Activated CD8-positive, alpha-beta T cell treated with anti-CD3 and anti-CD28 coated beads, Interleukin-2, amount 10 ng/mL, durations not matched to agents 7 days and 5 days (primary cell): Measurements from ENCODE around the gene FAM222A. TPM values are rescaled to one million over a fixed set of nuclear protein-coding genes. Genes with fewer than 3 reads are reported as not detected.

Experiments used
- ATAC-seq: fragments of 150-1000 bp; cut with Tn5 transposase; one replicate; pipeline ENCODE4 v1.10.0; 2021; ENCODE audit warnings: moderate library complexity
- CTCF ChIA-PET: fragments of 350-600 bp; sonication (Branson Sonifier 250); formaldehyde crosslinking; loops from one replicate; lab custom pipeline; 2021; ENCODE audit warnings: antibody characterized with exemption; lab: Charles Lee
- POLR2A ChIA-PET: fragments of 350-600 bp; sonication (Branson Sonifier 250); formaldehyde crosslinking; loops from one replicate; lab custom pipeline; 2021; ENCODE audit warnings: antibody characterized with exemption; lab: Charles Lee
- DNase-seq: peaks from one replicate; pipeline ENCODE4 v3.0.0-alpha.2; 2020
- H3K27ac Mint-ChIP-seq: one replicate; pipeline ENCODE4 v1.8.0; 2021; ENCODE audit warnings: mild to moderate bottlenecking, mixed read lengths
- H3K27me3 Mint-ChIP-seq: one replicate; pipeline ENCODE4 v1.8.0; 2021; ENCODE audit warnings: low read depth, mixed read lengths
- H3K36me3 Mint-ChIP-seq: one replicate; pipeline ENCODE4 v1.8.0; 2021; ENCODE audit warnings: low read depth, mixed read lengths
- H3K4me1 Mint-ChIP-seq: one replicate; pipeline ENCODE4 v1.8.0; 2021; ENCODE audit warnings: low read depth, mixed read lengths
- H3K4me3 Mint-ChIP-seq: one replicate; pipeline ENCODE4 v1.8.0; 2021; ENCODE audit warnings: mild to moderate bottlenecking, mixed read lengths
- H3K9me3 Mint-ChIP-seq: one replicate; pipeline ENCODE4 v1.8.0; 2022; ENCODE audit warnings: mixed read lengths; ENCODE audit not compliant: insufficient read depth
- total RNA-seq, 2 experiments: library from RNA; stranded (reverse); gene quantifications; one replicate each; pipeline ENCODE4 v1.2.3, GENCODE V29; 2021

Gene FAM222A
- total RNA-seq, 2 experiments from 2014 or later = 1.6 to 1.9 TPM

DNA sequence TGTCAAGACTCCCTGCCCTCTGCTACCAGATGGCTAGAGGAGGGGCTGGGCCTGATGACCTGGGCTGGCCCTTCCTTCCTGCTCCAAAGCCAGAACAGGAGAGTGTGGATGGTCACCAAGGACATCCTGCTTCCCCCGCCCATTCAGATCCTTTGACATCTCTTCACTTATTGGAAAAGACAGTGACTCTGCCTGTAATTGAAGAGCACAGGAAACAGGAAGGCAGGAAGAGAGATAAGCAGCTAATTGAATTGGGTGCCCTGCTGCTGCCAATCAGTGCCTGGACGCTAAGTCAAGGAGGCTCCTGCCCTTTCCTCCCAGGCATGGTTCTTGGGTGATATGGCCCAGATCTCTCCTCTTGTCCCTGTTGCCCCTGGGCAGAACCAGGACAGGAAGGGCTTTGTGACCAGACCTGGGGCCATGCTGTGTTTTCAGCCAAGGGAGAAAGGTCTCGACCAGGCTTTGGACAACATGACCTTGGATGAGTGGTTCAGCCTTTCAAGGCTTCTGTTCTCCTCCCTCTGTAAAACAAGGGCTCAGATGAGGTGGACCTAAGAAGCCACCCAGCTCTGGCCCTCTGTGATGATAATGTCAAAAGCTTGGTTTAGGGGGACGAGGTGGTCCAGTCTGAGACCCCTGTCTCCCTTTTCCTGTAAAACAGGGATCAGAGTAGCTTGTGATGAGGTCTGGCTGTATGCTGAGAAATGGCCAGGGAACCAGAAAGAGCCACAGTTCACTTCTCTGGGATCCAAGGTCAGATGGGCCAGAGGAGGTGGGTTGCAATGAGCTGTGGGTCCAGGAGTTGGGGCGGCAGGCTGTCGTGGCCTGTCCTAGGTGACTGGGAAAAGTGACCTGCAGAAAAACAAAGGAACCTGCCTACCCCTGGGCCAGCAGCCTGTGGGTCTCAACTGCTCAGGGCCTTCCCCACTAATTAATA, 38.8 kb downstream of the FAM222A start:
- POLR2A ChIA-PET = no interaction called here
- ATAC-seq = no peak
- Mint-ChIP-seq H3K36me3 (peaks cover 7% of the 10 kb centered on the region), H3K27me3 (peaks cover 17% of the 10 kb centered on the region), H3K9me3 (peaks cover 16% of the 10 kb centered on the region), H3K27ac (no peak overlapping the region), H3K4me3 (no peak overlapping the region), H3K4me1 (no peaks in the 10 kb centered on the region)
- DNase-seq = no peak
- CTCF ChIA-PET = interaction anchor here (0.6 kb wide), 1 partner anchor 28 kb away, joined by 3 read pairs; no protein-coding TSS in a partner anchor

- DNase-seq = no peak
- POLR2A ChIA-PET = no interaction called here
- Mint-ChIP-seq H3K4me3 (no peak overlapping the region), H3K9me3 (peaks cover 16% of the 10 kb centered on the region), H3K36me3 (peaks cover 7% of the 10 kb centered on the region), H3K27me3 (peaks cover 15% of the 10 kb centered on the region), H3K27ac (no peak overlapping the region), H3K4me1 (no peaks in the 10 kb centered on the region)
- ATAC-seq = no peak
- CTCF ChIA-PET = interaction anchor here (0.6 kb wide), 1 partner anchor 27 kb away, joined by 3 read pairs; no protein-coding TSS in a partner anchor
These were observed 39.4 kb downstream of the FAM222A start for GRCh38 chr12:109753054-109753401.

DNA sequence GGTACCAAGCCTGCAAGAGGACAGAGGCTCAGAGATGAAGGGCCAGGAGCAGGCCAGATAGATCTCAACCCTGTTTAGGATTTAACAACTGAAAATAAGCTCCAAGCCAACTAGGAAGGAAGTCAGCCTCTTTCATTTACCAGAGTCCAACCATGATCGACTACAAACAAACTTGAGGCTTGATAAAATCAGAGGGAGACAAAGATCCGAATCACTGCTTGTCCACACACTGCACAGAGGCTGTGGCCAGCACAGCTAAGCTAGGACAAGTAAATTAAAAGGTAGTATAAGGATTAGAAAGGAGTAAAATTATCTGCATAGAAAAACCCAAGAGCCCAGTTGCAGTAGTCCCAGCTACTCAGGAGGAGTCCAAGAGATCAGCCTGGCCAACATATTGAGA, 40.3 kb downstream of the FAM222A start:
- Mint-ChIP-seq H3K4me3 (no peak overlapping the region), H3K27me3 (peaks cover 15% of the 10 kb centered on the region), H3K27ac (no peak overlapping the region), H3K36me3 (peaks cover 7% of the 10 kb centered on the region), H3K4me1 (no peaks in the 10 kb centered on the region), H3K9me3 (peaks cover 16% of the 10 kb centered on the region)
- ATAC-seq (no peak), DNase-seq (no peak)
- POLR2A ChIA-PET = interaction anchor here (0.7 kb wide), 1 partner anchor 245 kb away, joined by 3 read pairs; the partner anchor contains the start of gene ANKRD13A
- CTCF ChIA-PET = interaction anchor here (1.7 kb wide), 1 partner anchor 157 kb away, joined by 5 read pairs; no protein-coding TSS in a partner anchor

- POLR2A ChIA-PET = no interaction called here
- ATAC-seq (no peak), DNase-seq (no peak)
- Mint-ChIP-seq H3K27ac (no peak overlapping the region), H3K9me3 (peaks cover 16% of the 10 kb centered on the region), H3K27me3 (peaks cover 4% of the 10 kb centered on the region), H3K36me3 (peaks cover 7% of the 10 kb centered on the region), H3K4me1 (peaks cover 3% of the 10 kb centered on the region), H3K4me3 (no peak overlapping the region)
- CTCF ChIA-PET = no interaction called here
These were observed 42.8 kb downstream of the FAM222A start for GRCh38 chr12:109756457-109756856.

DNA sequence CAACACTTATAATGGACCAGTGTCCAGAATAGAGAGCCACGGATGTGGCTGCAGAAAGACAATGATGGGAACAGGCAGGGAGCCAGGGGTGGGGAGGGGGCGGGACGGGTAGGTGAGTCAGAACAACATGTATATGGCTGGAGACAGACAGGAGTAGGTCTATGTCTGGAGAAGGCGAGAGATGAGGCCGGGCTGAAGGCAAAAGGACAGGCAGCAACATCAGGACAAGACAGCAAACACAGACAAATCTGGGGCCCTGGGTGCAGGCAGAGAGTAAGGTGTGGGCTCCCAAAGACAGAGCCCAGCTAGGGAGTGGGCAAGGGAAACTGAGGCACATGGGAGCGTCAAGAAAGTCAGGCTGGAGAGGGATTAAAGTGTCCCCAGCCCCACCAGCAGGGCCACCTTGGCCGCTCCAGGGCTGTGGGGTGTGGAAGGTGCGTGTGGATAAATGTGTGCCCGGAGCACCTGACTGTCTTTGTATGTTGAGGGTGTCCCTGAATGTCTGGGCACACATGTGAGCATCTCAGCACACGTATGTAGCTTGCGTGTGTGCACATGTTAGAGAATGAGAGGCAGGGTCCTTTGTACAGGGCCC, 44.1 kb downstream of the FAM222A start:
- ATAC-seq = no peak
- Mint-ChIP-seq H3K36me3 (peaks cover 7% of the 10 kb centered on the region), H3K9me3 (peaks cover 16% of the 10 kb centered on the region), H3K27ac (no peak overlapping the region), H3K4me3 (no peak overlapping the region), H3K4me1 (peaks cover 3% of the 10 kb centered on the region), H3K27me3 (peaks cover 4% of the 10 kb centered on the region)
- CTCF ChIA-PET = no interaction called here
- POLR2A ChIA-PET = no interaction called here
- DNase-seq = no peak

DNA sequence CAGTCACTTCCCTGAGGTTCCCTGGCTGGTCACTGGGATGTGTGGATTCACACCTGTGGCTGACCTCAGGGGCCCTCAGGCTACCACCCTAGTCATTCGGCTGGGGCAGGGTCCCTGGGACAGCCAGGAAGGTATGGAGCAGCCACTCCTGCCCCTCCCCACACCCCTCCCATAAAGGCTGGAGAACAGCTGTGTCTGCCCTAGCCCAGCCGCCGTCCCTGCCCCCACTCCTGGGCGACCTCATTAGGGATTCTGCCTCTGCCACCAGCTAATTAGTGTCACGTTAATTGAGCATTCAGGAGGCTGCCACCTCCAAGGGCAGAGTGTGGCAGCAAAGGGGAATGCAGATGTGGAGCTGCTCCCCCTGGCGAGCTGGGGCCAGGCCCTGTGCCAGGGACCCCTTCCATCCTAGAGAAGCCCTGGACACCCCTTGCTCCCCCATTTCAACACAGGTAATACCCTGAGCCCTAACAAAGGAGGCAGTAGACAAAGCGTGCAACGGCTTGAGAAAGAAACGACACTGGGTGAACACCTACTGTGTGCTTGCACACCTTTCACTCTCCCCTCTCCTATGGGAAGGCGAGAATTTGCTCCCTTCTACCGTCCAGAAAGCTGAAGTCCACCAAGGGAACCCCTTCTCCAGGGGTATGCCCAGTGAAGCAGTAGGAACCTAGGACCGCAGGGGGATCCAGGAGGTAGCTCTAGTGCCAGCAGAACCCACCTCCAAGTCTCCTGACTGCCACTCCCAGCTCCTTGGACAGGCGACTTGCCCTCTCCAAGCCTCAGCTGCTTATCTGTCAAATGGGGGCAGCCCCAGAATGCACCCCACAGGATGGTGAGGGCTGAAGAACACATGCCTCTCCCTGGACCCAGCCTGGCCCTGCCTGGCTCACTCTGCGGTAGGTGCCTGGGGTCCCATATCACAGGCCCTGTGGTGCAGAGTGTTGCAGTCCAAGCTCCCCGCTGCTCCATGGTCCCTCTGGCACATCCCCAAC, 45.1 kb downstream of the FAM222A start:
- no peak for DNase-seq
- CTCF ChIA-PET = no interaction called here
- POLR2A ChIA-PET = no interaction called here
- H3K4me3 Mint-ChIP-seq = no peak overlapping the region
- peaks cover 7% of the 10 kb centered on the region for H3K36me3 Mint-ChIP-seq
- H3K9me3 Mint-ChIP-seq = peaks cover 16% of the 10 kb centered on the region
- ATAC-seq = no peak
- H3K27ac Mint-ChIP-seq = no peak overlapping the region
- H3K4me1 Mint-ChIP-seq = peaks cover 9% of the 10 kb centered on the region
- H3K27me3 Mint-ChIP-seq = peaks cover 4% of the 10 kb centered on the region

- CTCF ChIA-PET = no interaction called here
- H3K4me3 Mint-ChIP-seq = no peak overlapping the region
- DNase-seq = no peak
- ATAC-seq = no peak
- POLR2A ChIA-PET = no interaction called here
- H3K27ac Mint-ChIP-seq = no peak overlapping the region
- H3K27me3 Mint-ChIP-seq = peaks cover 4% of the 10 kb centered on the region
- peaks cover 9% of the 10 kb centered on the region for H3K4me1 Mint-ChIP-seq
- peaks cover 16% of the 10 kb centered on the region for H3K9me3 Mint-ChIP-seq
- H3K36me3 Mint-ChIP-seq = peaks cover 7% of the 10 kb centered on the region
These were observed 46.0 kb downstream of the FAM222A start for GRCh38 chr12:109759595-109759994.

DNA sequence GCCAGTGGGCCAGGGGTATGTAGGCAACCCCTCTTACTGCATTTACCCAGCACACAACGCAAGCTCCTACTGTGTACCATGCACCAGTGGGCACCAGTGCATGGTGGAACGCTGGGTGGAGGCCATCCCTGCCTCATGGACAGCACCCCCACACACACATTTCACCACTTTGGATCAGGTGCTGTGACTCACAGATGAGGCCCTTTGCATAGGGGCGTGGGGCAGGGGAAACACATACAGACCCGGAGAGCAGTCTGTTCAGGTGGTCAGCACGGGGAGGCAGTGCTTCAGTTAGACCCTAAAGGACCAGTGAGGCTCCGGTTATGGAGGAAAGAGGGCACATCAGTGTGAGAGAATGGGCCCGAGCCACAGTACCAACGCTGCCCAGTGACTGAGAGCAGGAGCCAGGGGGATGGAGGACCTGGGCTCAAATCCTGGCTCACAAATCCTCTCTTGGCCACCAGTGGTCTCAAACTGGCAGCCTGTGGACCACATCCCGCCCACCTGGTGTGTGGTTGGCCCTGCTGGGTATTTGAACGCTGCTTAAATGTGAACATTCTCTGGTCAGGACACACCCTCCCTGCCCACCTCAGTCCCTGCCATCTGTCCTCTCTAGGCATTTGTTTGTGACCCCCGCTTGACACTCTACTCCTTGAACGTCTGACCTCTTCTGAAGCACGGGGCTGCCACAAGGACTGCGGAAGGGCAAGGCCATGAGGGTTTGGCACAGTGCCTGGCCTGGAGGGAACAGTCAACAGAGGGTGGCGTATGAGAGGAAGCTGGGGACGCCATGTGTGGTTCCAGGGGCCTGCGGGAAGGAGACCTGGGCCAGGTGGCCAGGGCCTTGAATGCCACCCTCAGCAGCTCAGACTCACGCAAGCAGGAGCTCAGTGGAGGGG, 46.7 kb downstream of the FAM222A start:
- POLR2A ChIA-PET = no interaction called here
- DNase-seq = no peak
- CTCF ChIA-PET = no interaction called here

DNA sequence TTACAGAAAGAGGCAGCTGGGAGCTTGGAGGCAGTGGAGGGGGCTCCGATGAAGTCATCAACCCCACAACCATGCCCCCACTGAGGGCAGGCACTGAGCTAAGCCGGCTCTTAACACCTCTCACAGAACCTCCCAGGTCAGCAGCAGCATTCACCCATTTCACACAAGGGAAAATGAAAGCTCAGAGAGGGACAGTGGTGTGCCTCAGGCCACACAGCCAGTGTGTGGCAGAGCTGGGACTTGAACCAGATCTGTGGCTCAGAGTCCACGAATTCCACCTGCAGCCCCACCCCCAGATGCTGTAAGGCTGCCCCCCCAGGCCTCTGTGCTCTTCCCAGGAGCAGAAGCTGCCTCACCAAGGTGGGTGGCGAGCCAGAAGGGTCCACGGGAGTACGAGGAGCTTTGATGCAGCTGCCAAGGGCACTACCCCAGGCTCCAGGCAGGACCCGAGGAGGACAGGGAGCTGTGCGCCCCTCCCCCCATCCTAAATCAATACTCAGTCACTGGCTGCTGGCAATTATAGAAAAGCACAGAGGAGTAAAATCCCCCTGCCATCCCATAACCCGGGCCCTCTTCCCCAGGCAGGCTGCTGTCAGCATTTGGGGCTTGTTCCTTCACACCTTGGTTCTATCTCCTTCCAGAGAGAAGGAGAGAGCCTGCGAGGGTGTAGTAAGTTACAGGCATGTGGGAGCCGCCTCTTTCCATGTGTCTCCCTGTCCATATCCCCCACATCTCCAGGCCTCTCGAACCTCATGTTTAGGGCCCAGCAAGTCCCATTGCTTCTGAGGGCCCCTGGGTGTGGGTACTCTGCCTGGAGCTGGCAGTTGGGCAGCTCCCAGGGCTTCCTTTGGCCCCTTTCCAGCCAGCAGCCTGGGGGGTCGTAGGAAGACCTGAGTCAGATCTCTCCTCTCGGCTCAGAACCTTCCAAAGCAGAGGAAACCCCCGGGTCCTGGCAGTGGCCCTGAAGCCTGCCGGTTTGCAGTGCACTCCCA, 47.6 kb downstream of the FAM222A start:
- no peak for ATAC-seq
- DNase-seq = no peak
- peaks cover 9% of the 10 kb centered on the region for H3K4me1 Mint-ChIP-seq
- ChIA-PET POLR2A (no interaction called here), CTCF (interaction anchor here (1.2 kb wide), 1 partner anchor 13 kb away, joined by 3 read pairs; no protein-coding TSS in a partner anchor)
- peaks cover 11% of the 10 kb centered on the region for H3K9me3 Mint-ChIP-seq
- H3K36me3 Mint-ChIP-seq = peaks cover 7% of the 10 kb centered on the region
- H3K27ac Mint-ChIP-seq = no peak overlapping the region
- no peak overlapping the region for H3K4me3 Mint-ChIP-seq
- H3K27me3 Mint-ChIP-seq = no peaks in the 10 kb centered on the region

More for the DNA sequence above, 46.7 kb downstream of the FAM222A start:
- Mint-ChIP-seq H3K4me3 (no peak overlapping the region), H3K27me3 (peaks cover 4% of the 10 kb centered on the region), H3K9me3 (peaks cover 16% of the 10 kb centered on the region), H3K4me1 (peaks cover 9% of the 10 kb centered on the region), H3K27ac (no peak overlapping the region), H3K36me3 (peaks cover 7% of the 10 kb centered on the region)
- ATAC-seq = no peak
